ENCODE data around the gene HEBP1.

- TF ChIP-seq POLR2A (IDR thresholded peaks at IDR 0.05; ENCODE audit: low read length) (no peak), GATA1 (IDR thresholded peaks at IDR 0.05; ENCODE audit: low read depth, low read length) (no peak)
Observed at GRCh38 chr12:12987421-12987820, 12.6 kb downstream of the HEBP1 start.

Data from erythroblast (primary cell).